Ascending aorta (tissue), 2 donors: ENCODE measurements around the gene EIF3A. TPM values are rescaled to one million over a fixed set of nuclear protein-coding genes. Genes with fewer than 3 reads are reported as not detected.

Experiments used
- DNase-seq, 2 donors: peaks; one replicate each; pipeline ENCODE4 v3.0.0-alpha.2; 2019; ENCODE audit warnings: low spot score in 2 of 2
- H3K27ac ChIP-seq, 2 donors: fragments of 200-600 bp; sonication (generic); one replicate each; pipeline ENCODE4 v1.5.1; 2016 to 2017; ENCODE audit warnings: mild to moderate bottlenecking in 1 of 2
- H3K27me3 ChIP-seq: fragments of 200-600 bp; sonication (generic); one replicate; pipeline ENCODE4 v1.5.1; 2017
- H3K36me3 ChIP-seq, 2 donors: fragments of 200-600 bp; sonication (generic); one replicate each; pipeline ENCODE4 v1.5.1; 2016
- H3K4me1 ChIP-seq, 2 donors: fragments of 200-600 bp; sonication (generic); one replicate each; pipeline ENCODE4 v1.5.1; 2016 to 2017; ENCODE audit warnings: mild to moderate bottlenecking in 1 of 2
- H3K4me3 ChIP-seq, 2 donors: fragments of 200-600 bp; sonication (generic); one replicate each; pipeline ENCODE4 v1.5.1; 2016 to 2017; ENCODE audit warnings: mild to moderate bottlenecking in 1 of 2
- H3K9me3 ChIP-seq, 2 donors: fragments of 200-600 bp; sonication (generic); one replicate each; pipeline ENCODE4 v1.5.1; 2016
- intact Hi-C: fragments of 100-400 bp; cut with DNase I; formaldehyde crosslinking; loops from one replicate; pipeline ENCODE4 v1.15.1; 2023
- total RNA-seq: library from RNA; depleted of rRNA; stranded (reverse); fragments of >200 nt; gene quantifications from one replicate; pipeline ENCODE4 v1.1.0, GENCODE V29; 2016
- TF ChIP-seq, protein P1 (sequence below), 3 experiments: fragments of 200-600 bp in 2 of 3; fragments of 450-650 bp in 1 of 3; sonication (generic) in 2 of 3; IDR thresholded peaks; one replicate each; pipeline ENCODE4 v1.5.1; 2016 to 2019; ENCODE audit warnings: antibody characterized with exemption in 3 of 3, mild to moderate bottlenecking in 1 of 3, moderate library complexity in 1 of 3

The EIF3A gene
- total RNA-seq, 1 donor from 2014 or later, result 59.4 TPM

DNA sequence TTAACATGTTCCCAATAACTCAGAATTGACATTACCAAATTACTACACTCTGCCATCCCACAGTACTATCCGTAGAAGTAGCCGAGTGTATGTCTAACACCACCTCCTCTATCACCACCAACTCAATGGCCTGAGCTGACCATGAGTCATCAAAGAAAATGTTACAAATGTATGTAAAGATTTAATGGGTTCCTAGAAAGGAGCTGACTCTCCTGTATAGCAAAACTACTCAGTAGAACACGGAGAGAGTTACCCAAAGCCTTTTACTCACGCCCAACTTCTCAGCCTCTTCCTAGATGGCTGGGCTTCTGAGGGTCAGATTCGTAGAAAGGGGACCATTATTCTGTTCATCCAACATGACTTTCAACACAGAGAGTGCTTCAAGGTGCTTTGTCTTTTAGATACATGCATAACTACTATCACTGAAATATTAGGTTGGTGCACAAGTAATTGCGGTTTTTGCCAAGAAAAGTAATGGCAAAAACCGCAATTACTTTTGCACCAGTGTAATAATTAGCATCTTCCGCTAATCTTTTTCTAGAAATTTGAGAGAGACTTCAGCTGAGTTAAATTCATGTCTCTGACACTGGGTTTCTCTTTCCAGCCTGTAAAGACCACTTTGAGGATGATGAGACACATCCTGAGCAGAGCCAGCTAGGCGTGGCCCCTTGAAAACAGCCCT lies 75.1 kb downstream of the EIF3A start:
- intact Hi-C loops, result loop anchor here (2.0 kb wide), 1 partner anchor 21 kb away; no protein-coding TSS in a partner anchor
- no peak overlapping the region for H3K27ac ChIP-seq

GRCh38 chr10:119003572-119004289 lies 76.9 kb downstream of the EIF3A start:
- TF ChIP-seq, protein P1, sequence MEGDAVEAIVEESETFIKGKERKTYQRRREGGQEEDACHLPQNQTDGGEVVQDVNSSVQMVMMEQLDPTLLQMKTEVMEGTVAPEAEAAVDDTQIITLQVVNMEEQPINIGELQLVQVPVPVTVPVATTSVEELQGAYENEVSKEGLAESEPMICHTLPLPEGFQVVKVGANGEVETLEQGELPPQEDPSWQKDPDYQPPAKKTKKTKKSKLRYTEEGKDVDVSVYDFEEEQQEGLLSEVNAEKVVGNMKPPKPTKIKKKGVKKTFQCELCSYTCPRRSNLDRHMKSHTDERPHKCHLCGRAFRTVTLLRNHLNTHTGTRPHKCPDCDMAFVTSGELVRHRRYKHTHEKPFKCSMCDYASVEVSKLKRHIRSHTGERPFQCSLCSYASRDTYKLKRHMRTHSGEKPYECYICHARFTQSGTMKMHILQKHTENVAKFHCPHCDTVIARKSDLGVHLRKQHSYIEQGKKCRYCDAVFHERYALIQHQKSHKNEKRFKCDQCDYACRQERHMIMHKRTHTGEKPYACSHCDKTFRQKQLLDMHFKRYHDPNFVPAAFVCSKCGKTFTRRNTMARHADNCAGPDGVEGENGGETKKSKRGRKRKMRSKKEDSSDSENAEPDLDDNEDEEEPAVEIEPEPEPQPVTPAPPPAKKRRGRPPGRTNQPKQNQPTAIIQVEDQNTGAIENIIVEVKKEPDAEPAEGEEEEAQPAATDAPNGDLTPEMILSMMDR (IDR thresholded peaks at IDR 0.05), result no peak
- Histone ChIP-seq H3K27ac (no peak overlapping the region), H3K36me3 (no peaks in the 10 kb centered on the region), H3K27me3 (no peaks in the 10 kb centered on the region), H3K4me1 (peaks cover 0 to 7% of the 10 kb centered on the region in 2 donors), H3K9me3 (no peaks in the 10 kb centered on the region), H3K4me3 (no peak overlapping the region)
- intact Hi-C loops, result no loop called here
- no peak for DNase-seq

More for the DNA sequence above, 75.1 kb downstream of the EIF3A start:
- Histone ChIP-seq H3K36me3 (no peaks in the 10 kb centered on the region), H3K9me3 (no peaks in the 10 kb centered on the region), H3K27me3 (no peaks in the 10 kb centered on the region), H3K4me1 (peaks cover 0 to 7% of the 10 kb centered on the region in 2 donors), H3K4me3 (no peak overlapping the region)
- no peak for DNase-seq
- TF ChIP-seq, protein P1 (IDR thresholded peaks at IDR 0.05), result no peak

- H3K27me3 ChIP-seq, result no peaks in the 10 kb centered on the region
- intact Hi-C loops, result no loop called here
- H3K9me3 ChIP-seq, result no peaks in the 10 kb centered on the region
- H3K27ac ChIP-seq, result no peak overlapping the region
- no peak for DNase-seq
- no peak overlapping the region for H3K4me3 ChIP-seq
- H3K4me1 ChIP-seq, result peaks cover 0 to 3% of the 10 kb centered on the region in 2 donors
- no peaks in the 10 kb centered on the region for H3K36me3 ChIP-seq
- TF ChIP-seq, protein P1 (IDR thresholded peaks at IDR 0.05), result no peak
Observed at GRCh38 chr10:119001717-119002500, 78.7 kb downstream of the EIF3A start.

GRCh38 chr10:118998183-118998582 lies 82.4 kb downstream of the EIF3A start:
- H3K27me3 ChIP-seq, result no peaks in the 10 kb centered on the region
- no peak overlapping the region for H3K27ac ChIP-seq
- no peak for DNase-seq
- H3K9me3 ChIP-seq, result no peaks in the 10 kb centered on the region
- TF ChIP-seq, protein P1 (IDR thresholded peaks at IDR 0.05), result no peak
- no peaks in the 10 kb centered on the region for H3K36me3 ChIP-seq
- intact Hi-C loops, result no loop called here
- no peaks in the 10 kb centered on the region for H3K4me1 ChIP-seq
- H3K4me3 ChIP-seq, result no peak overlapping the region

DNA sequence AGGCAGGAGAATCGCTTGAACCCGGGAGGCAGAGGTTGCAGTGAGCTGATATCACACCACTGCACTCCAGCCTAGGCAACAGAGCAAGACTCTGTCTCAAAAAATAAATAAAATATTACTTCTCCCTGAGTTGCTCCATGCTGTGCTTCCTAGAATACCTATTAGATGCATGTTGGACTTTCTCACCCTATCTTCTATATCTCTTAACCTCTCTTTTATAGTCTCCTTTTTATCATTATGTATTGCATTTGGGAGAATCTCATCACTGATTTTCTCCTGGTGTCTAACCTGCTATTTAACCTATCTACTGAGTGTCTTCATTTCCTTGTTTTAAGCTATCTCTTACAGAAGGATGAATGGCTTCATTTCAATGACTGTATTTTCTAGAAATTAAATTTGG lies 83.2 kb downstream of the EIF3A start:
- H3K9me3 ChIP-seq, result no peaks in the 10 kb centered on the region
- no peaks in the 10 kb centered on the region for H3K27me3 ChIP-seq
- no peaks in the 10 kb centered on the region for H3K36me3 ChIP-seq
- TF ChIP-seq, protein P1 (IDR thresholded peaks at IDR 0.05), result no peak
- H3K4me3 ChIP-seq, result no peak overlapping the region
- intact Hi-C loops, result no loop called here
- no peak overlapping the region for H3K27ac ChIP-seq
- no peak for DNase-seq
- no peaks in the 10 kb centered on the region for H3K4me1 ChIP-seq
